ENCODE results near the gene UBE2M. TPM values are rescaled to one million over a fixed set of nuclear protein-coding genes. Genes with fewer than 3 reads are reported as not detected.

UBE2M gene
- total RNA-seq, 1 donor from 2014 or later: 33.6 TPM

DNA sequence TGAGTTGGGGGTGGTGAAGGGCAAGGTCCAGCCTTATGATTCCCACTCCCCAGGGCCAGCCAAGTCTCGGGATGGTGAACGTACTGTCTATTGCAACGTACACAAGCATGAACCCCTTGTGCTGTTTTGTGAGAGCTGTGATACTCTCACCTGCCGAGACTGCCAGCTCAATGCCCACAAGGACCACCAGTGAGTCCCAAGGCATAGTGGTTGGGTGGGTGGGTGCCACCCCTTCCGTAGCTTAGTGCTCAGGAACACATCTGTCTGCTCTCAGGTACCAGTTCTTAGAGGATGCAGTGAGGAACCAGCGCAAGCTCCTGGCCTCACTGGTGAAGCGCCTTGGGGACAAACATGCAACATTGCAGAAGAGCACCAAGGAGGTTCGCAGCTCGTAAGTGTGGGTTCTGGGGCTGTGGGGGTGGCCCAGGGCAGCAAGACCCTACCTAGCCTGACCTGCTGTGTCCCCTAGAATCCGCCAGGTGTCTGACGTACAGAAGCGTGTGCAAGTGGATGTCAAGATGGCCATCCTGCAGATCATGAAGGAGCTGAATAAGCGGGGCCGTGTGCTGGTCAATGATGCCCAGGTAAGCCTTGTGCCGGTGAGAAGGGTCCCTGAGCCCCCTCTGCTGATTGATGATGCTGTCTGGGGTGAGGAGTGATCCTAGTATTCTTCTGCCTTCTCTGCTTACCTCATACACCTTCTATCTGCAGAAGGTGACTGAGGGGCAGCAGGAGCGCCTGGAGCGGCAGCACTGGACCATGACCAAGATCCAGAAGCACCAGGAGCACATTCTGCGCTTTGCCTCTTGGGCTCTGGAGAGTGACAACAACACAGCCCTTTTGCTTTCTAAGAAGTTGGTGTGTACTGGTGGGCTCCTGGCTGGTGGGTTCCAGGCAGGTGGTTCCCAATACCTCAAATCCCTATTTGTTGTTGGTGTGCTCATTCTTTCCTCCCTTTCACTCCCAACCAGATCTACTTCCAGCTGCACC lies 10.8 kb downstream of the UBE2M start:
- no peak for DNase-seq (ENCODE audit: extremely low spot score in 2 of 2)
- Histone ChIP-seq H3K4me1 (peaks cover 34% of the 10 kb centered on the region), H3K27me3 (no peaks in the 10 kb centered on the region), H3K9me3 (no peaks in the 10 kb centered on the region), H3K36me3 (peaks cover 0 to 60% of the 10 kb centered on the region in 2 donors), H3K4me3 (no peak overlapping the region), H3K27ac (no peak overlapping the region)
- intact Hi-C loops (cut with DNase I): no loop called here
- no peak for TF ChIP-seq POLR2A (IDR thresholded peaks at IDR 0.05)
- TF ChIP-seq, protein P1, sequence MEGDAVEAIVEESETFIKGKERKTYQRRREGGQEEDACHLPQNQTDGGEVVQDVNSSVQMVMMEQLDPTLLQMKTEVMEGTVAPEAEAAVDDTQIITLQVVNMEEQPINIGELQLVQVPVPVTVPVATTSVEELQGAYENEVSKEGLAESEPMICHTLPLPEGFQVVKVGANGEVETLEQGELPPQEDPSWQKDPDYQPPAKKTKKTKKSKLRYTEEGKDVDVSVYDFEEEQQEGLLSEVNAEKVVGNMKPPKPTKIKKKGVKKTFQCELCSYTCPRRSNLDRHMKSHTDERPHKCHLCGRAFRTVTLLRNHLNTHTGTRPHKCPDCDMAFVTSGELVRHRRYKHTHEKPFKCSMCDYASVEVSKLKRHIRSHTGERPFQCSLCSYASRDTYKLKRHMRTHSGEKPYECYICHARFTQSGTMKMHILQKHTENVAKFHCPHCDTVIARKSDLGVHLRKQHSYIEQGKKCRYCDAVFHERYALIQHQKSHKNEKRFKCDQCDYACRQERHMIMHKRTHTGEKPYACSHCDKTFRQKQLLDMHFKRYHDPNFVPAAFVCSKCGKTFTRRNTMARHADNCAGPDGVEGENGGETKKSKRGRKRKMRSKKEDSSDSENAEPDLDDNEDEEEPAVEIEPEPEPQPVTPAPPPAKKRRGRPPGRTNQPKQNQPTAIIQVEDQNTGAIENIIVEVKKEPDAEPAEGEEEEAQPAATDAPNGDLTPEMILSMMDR (IDR thresholded peaks at IDR 0.05): no peak
- no peak for TF ChIP-seq POLR2AphosphoS5 (IDR thresholded peaks at IDR 0.05; ENCODE audit: insufficient read depth in 1 of 2, low read depth in 1 of 2)

DNA sequence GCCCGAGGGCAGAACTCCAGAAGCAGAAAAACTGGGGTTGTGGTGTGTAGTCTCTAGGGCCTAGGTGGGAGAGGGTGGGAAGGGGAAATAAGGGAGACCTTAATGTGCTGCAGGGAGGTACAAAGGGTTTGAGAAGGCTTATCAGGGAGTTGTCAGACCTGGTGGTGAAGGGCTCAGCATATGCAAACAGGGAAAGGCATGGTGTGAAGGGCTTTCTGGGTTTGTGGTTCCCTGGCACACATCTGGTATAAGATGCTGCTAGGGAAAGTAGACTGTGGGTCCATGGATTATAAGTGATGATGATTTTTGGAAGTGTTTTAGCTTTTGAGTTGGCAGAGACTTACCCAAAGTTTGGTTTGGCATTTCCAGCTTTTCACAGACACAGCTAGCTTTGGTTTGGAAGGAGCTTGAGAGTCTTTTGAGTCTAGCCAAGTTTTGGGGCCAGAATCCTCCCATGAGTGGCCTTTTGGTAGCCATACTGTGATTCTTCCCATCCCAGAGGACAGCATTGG lies 12.3 kb downstream of the UBE2M start:
- no peak for DNase-seq (ENCODE audit: extremely low spot score in 2 of 2)
- no peak for TF ChIP-seq POLR2AphosphoS5 (IDR thresholded peaks at IDR 0.05; ENCODE audit: insufficient read depth in 1 of 2, low read depth in 1 of 2)
- H3K4me1 ChIP-seq: peaks cover 34% of the 10 kb centered on the region
- no peaks in the 10 kb centered on the region for H3K9me3 ChIP-seq
- H3K36me3 ChIP-seq: peaks cover 0 to 47% of the 10 kb centered on the region in 2 donors
- intact Hi-C loops (cut with DNase I): no loop called here
- peak overlapping the region; percentile 94 to 99 for H3K4me3 ChIP-seq
- peak overlapping the region; percentile 96 for H3K27ac ChIP-seq
- no peaks in the 10 kb centered on the region for H3K27me3 ChIP-seq

DNA sequence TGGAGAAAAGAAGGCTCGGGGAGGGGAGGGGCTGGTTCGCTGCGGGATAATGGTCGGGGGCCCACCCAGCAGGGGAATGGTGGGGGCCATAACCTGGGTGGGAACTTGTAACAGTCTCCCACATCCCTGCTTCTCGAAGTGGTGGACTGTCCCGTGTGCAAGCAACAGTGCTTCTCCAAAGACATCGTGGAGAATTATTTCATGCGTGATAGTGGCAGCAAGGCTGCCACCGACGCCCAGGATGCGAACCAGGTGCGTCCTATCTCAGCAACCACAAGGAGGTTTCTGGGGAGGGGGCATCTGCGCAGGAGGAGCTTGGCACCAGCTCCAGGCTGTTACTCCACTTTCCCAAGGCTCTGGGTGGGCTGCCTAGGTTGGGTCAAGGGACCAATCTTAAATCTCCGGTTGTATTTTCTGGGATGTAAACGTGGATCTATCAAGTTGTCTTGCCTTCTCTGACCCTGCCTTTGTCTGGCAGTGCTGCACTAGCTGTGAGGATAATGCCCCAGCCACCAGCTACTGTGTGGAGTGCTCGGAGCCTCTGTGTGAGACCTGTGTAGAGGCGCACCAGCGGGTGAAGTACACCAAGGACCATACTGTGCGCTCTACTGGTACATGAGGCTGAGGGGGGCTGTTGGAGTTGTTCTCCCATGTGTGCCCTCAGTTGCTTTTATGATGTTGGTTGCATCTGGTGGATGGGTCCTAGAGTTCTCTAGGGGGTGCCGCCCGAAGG lies 13.0 kb downstream of the UBE2M start:
- DNase-seq (ENCODE audit: extremely low spot score in 2 of 2): peak in 1 of 2 donors; percentile 85
- no peaks in the 10 kb centered on the region for H3K27me3 ChIP-seq
- peak overlapping the region; percentile 94 to 99 for H3K4me3 ChIP-seq
- H3K36me3 ChIP-seq: peaks cover 0 to 41% of the 10 kb centered on the region in 2 donors
- no peaks in the 10 kb centered on the region for H3K9me3 ChIP-seq
- H3K27ac ChIP-seq: peak overlapping the region; percentile 96
- peaks cover 34% of the 10 kb centered on the region for H3K4me1 ChIP-seq
- intact Hi-C loops (cut with DNase I): no loop called here
- no peak for TF ChIP-seq POLR2AphosphoS5 (IDR thresholded peaks at IDR 0.05; ENCODE audit: insufficient read depth in 1 of 2, low read depth in 1 of 2)
- TF ChIP-seq, protein P1 (IDR thresholded peaks at IDR 0.05): no peak
- TF ChIP-seq POLR2A (IDR thresholded peaks at IDR 0.05): no peak

DNA sequence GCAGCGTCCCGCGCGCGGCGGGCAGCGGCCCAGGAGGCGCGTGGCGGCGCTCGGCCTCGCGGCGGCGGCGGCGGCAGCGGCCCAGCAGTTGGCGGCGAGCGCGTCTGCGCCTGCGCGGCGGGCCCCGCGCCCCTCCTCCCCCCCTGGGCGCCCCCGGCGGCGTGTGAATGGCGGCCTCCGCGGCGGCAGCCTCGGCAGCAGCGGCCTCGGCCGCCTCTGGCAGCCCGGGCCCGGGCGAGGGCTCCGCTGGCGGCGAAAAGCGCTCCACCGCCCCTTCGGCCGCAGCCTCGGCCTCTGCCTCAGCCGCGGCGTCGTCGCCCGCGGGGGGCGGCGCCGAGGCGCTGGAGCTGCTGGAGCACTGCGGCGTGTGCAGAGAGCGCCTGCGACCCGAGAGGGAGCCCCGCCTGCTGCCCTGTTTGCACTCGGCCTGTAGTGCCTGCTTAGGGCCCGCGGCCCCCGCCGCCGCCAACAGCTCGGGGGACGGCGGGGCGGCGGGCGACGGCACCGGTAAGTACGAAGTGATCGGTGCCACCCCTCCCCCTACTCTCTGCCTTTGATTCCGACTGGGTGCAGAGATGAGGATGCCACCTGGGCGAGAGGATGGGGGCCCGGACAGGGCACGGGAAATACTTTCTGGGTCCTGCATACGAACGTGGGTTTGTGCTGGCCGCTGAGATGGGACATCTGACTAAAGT lies 13.7 kb downstream of the UBE2M start:
- peak overlapping the region; percentile 94 to 99 for H3K4me3 ChIP-seq

More for the DNA sequence above, 13.7 kb downstream of the UBE2M start:
- DNase-seq (ENCODE audit: extremely low spot score in 2 of 2): peak in 1 of 2 donors; percentile 86
- H3K27ac ChIP-seq: peak overlapping the region; percentile 96
- peaks cover 0 to 33% of the 10 kb centered on the region in 2 donors for H3K36me3 ChIP-seq
- no peaks in the 10 kb centered on the region for H3K9me3 ChIP-seq
- H3K27me3 ChIP-seq: no peaks in the 10 kb centered on the region
- H3K4me1 ChIP-seq: peaks cover 34% of the 10 kb centered on the region
- TF ChIP-seq POLR2AphosphoS5 (IDR thresholded peaks at IDR 0.05; ENCODE audit: insufficient read depth in 1 of 2, low read depth in 1 of 2) (no peak), POLR2A (IDR thresholded peaks at IDR 0.05) (no peak)
- TF ChIP-seq, protein P1 (IDR thresholded peaks at IDR 0.05): no peak
- intact Hi-C loops (cut with DNase I): no loop called here
